G401.6 (cell line): ENCODE data around the gene TBX6.

Experiments
- FAIRE-seq: peaks from 2 replicates; lab custom pipeline; 2012; peaks lifted over from hg19 to GRCh38; lab: Jason Lieb, UNC

TBX6 gene

DNA sequence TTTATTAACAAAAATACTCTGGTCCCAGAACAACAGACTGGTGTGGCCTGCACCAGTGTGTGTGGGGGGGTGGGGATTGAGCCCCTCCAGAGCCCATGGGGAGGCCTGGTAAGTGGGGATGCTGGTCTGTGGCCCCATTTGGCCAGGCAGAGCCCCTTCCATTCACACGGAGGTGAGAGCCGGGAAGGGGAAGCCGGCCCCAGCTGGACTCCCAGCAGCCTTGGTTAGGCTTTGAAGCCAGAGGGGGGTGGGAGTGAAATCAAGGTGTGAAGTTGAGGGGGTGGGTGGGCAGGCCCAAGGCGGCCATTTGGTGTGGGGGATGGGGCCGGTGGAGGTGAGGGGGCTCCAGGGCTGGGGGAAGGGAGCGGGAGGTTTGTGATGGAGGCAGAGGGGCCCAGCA is 5.9 kb downstream of the TBX6 start:
- no peak for FAIRE-seq

DNA sequence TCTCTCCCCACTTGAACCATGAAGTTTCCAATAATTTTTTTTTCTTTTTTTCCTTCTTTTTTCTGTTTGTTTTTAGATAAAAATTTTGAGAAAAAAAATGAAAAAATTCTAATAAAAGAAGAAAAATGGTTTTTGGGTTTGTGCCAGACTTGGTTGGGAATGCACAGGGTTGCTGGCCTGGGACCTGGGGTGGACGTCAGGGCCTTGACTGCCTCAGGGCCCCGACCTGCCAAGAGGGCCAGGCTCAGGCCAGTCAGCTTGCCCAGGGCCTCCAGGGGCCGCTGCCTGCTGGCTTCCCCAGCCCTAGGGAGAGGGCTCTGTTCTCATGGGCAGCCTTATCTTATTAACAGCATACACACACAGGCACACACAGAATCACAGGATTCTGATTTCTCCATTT is 6.5 kb downstream of the TBX6 start:
- no peak for FAIRE-seq

DNA sequence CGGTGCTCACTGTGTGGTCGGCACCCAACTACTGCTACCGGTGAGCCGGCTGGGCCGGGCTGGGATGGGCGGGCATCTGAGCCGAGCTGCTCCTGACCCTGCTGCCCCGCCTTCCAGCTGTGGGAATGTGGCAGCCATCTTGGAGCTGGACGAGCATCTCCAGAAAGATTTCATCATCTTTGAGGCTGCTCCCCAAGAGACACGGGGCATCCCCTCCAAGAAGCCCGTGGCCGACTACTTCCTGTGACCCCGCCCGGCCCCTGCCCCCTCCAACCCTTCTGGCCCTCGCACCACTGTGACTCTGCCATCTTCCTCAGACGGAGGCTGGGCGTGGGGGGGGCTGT is 6.9 kb downstream of the TBX6 start:
- no peak for FAIRE-seq

DNA sequence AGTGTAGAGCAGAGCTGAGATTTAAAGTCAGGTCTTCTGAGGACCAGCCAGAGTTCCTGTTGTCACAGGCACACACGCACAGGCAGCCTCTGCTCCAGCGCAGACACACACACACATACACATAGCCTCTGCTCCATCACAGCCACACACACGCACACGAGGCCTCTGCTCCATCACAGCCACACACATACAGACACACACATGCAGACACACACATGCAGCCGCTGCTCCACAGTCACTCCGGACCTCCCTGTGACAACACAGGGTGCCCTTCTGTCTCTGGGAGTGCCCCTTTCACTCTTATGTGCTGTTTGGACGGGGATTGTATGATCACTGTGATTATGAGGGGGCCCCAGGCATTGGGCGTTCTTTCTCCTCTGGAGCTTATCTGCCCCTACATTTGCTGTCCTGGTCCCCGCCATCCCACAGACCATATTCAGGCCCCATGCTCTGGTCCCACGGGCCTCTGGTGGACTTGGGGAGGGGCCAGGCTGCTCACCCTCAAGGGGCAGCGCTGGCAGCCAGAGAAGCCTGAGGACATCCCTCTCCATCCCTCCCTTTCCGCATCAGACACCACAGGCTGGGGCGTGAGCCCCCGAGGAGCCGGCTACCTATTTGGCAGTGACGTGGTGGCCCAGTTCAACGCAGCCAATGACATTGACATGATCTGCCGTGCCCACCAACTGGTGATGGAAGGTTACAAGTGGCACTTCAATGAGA is 7.5 kb downstream of the TBX6 start:
- FAIRE-seq = no peak

DNA sequence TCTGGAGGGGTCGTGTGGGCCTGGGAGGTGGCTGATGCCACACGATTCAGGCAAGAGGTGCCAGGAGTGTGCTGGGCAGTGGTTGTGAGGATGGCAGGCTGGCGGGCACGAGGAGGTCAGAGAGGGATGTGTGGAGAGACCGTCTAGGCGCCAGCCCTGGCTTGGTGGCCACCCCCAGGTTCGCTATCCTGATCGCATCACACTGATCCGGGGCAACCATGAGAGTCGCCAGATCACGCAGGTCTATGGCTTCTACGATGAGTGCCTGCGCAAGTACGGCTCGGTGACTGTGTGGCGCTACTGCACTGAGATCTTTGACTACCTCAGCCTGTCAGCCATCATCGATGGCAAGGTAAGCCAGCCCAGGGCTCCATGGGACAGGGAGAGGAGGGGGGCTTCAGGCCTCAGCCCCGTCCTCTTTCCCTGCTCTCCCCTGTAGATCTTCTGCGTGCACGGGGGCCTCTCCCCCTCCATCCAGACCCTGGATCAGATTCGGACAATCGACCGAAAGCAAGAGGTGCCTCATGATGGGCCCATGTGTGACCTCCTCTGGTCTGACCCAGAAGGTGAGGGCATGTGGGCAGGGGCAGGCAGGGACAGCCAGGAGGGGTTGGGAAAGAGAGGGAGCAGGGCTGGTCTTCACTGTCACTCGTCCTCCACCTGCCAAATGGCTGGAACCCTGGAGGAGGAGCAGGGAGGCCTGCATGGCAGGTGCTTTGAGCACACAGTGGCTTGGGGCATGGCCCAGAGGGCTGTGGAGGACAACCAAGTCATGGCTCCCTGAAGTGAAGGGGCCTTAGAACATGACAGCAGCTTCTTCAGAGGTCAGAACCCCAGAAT is 8.3 kb downstream of the TBX6 start:
- no peak for FAIRE-seq

DNA sequence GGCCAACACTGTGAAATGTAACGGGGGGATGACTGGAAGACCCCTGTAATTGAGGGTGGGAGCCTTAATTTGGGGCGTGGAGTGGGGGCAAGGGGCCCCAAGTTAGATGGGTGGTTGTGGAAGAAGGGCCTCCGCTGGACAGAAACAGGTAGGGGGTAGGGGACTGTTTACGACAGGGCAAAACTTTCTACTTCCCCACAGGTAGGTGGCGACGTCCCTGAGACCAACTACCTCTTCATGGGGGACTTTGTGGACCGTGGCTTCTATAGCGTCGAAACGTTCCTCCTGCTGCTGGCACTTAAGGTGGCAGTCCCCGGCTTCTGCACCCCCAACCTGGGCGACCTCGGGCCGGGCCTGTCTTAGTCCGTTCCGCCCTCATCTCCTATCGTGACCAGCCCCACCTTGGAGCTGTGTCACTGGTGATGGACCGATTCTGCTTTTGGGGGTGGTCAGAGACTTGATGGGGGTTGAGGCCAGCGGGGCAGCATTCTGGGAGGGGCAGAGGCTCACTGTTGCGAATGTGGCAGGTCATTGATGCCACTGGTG is 9.1 kb downstream of the TBX6 start:
- no peak for FAIRE-seq

DNA sequence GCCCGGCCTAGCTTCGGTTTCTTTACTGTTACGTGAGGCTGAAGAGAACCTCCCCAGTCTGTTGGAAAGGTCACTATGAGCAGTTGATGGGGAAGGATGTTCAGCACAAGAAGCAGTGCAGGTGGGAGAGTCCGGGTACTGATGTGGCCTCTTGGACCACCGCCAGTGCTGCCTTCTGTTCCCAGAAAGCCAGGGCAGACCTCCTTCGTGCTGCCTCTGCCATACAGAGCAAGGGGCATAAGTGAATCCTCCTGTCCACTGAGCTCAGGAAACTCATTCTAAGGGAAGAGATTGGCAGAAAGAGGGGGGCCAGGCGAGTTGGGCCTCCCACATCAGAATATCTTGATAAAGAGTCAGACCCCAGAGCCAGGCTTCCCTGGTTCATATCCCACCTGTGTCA is 12.2 kb downstream of the TBX6 start:
- FAIRE-seq = no peak

DNA sequence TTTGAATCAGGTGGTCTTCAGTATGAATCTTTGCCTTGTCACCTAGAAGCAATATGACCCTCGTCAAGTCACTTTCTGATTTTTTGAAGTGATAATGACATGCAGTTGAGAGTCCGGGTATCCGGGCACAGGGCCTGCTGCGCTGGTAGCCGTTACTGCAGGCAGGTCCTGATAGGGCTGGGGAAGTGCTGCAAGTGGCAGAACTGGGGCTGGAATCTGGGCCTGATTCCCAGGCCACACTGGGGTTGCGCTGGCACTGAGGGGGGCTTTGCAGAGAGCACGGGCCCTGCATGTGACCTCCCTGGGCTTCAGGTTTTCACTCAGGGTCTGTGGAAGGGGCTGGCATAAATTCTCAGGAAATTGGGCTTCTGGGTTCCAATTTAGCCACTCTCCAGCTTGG is 13.0 kb downstream of the TBX6 start:
- no peak for FAIRE-seq

DNA sequence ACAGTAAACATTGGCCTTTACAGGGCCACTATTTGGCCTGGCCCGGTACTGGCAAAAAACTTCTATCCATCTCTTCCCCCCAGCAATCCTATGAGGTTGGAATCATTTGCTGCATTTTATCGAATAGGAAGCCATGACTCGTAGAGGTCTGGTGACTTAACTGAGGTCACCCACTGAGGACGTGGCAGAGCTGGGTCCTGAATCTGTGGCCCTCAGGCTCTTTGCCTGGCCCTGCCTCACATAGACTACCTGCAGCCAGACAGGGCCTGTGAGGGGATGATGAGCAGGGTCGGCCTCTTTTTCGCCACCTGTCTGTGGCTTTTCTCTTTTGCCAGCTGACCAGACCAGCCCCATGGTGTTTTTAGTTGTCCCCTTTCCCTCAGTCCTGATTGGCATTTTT is 14.1 kb downstream of the TBX6 start:
- no peak for FAIRE-seq

DNA sequence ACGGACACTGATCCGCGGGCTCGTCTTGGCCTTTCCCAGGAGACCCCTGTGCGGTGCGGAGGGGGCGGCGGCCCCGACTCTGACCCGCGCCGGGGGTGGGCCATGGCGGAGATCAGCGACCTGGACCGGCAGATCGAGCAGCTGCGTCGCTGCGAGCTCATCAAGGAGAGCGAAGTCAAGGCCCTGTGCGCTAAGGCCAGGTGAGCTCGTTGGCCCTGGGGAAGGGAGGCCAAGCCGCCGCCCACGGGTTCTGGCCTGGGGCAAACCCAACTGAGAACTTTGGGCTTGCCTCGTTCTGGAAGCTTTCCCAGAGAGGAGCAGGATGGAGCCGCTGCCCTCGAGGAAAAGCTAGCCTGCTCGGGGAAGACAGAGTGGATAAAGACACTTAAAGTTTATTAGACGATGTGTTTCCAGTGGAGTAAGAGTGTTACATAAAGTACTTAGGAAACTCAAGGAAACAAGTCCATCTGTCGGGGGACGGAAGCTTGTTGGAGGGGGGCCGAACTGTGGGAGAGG is 15.4 kb downstream of the TBX6 start:
- FAIRE-seq = no peak

DNA sequence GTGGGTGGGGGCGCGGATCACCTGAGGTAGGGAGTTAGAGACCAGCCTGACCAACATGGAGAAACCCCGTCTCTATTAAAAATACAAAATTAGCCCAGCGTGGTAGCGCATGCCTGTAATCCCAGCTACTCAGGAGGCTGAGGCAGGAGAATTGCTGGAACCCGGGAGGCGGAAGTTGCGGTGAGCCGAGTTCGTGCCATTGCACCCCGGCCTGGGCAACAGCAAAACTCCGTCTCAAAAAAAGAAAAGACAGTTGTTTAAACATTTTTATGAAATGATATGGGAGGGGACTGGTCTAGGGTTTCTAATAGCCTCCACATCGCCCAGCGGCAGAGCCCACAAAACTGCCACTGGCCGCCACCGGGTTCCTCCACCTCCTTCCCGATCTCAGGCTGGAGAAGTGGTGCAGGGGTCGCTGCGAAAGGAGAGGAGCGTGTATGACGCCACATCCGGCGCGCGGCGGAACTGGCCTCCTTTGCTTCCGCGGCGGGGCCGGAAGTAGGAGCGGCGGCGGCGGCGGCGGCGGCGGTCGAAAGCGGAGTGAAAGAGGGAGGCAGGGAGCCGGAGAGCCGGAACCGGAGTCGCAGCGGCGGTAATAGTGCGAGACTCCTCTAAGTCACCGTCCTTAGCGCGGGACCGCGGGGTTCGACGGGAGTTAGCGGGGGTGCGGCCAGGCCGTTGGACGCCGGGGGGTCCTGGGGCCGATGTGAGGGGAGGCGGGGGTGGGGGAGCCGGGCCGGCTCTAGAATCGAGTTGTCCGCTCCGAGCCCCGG is 16.0 kb downstream of the TBX6 start, which contains the start of gene PPP4C:
Gene PPP4C (plus strand): TSS at position 492 of the 773 bp plus-strand sequence. CDS start 384 bp downstream, outside the sequence.
- no peak for FAIRE-seq

DNA sequence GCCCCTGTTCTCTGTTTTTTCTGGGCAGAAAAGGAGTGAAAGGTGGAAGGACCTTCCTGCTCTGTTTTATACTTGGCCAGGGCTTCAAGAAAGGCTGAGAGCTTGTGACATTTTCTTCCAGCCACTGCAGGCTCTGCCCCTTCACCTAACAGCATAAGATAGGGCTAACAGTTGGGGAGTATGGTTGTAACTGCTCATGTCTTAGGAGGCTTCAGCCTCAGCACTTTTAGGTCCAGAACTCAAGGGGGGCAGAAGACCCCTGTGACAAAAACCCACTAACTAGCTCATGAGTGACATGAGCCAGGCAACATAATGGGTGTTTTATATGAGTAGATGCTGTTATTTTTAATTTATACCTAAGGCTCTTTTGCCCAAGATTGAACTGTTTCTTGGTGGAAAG is 21.2 kb downstream of the TBX6 start:
- FAIRE-seq = no peak

DNA sequence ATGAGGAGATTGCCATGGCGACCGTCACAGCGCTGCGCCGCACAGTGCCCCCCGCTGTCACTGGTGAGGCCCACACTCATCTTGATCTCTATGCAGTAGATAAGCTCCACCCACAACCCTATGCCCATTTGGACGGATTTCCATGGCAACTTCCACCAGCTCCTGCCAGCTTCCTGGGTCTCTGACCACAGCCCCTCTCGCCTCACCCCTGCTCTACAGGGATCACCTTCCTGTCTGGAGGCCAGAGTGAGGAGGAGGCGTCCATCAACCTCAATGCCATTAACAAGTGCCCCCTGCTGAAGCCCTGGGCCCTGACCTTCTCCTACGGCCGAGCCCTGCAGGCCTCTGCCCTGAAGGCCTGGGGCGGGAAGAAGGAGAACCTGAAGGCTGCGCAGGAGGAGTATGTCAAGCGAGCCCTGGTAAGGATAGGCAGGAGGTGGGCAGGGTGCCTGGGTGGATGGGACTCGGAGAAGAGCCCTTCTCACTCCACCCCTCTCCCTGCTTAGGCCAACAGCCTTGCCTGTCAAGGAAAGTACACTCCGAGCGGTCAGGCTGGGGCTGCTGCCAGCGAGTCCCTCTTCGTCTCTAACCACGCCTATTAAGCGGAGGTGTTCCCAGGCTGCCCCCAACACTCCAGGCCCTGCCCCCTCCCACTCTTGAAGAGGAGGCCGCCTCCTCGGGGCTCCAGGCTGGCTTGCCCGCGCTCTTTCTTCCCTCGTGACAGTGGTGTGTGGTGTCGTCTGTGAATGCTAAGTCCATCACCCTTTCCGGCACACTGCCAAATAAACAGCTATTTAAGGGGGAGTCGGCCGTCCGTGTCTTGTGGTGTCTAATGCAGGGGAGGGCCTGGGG is 21.9 kb downstream of the TBX6 start:
- no peak for FAIRE-seq

DNA sequence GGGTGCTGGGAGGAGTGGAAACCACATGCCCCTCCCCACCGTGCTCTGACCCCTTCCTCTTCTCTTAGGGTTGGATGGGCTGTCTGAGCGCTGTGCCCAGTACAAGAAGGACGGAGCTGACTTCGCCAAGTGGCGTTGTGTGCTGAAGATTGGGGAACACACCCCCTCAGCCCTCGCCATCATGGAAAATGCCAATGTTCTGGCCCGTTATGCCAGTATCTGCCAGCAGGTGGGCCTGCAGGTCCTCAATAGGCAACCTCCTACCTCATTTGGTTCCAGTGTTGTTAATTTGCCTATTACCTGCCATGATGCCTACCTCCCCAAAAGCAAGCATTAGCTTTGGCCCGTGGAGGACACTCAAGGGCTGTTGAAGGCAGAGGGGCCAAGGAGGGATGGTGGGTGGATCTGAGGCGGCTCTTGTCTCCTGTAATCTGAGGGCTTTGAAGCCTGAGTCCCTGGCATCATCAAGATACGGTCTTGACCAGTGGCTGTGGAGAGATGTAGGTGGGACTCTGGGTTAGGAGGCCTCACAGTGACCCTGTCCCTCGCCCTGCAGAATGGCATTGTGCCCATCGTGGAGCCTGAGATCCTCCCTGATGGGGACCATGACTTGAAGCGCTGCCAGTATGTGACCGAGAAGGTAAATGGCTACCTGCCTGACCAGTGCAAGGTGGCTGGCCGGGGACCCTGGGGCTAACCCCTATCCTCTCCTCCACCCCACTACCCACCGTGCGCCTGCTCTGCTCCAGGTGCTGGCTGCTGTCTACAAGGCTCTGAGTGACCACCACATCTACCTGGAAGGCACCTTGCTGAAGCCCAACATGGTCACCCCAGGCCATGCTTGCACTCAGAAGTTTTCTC is 22.7 kb downstream of the TBX6 start:
- no peak for FAIRE-seq

DNA sequence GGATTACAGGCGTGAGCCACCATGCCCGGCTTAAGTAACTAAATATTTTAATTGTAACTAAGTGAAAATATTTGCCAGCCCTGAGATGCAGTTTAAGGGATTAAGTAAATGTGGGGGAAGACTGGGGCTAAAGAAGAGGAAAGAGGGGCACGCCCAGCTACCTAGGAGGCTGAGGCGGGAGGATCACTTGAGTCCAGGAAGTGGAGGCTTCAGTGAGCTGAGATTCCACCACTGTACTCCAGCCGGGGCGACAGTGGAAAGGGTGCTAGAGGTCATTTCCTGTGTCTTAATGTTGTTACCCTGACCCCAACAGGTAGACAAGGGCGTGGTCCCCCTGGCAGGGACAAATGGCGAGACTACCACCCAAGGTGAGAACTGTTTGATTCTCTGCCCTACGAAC is 23.4 kb downstream of the TBX6 start:
- FAIRE-seq = no peak

DNA sequence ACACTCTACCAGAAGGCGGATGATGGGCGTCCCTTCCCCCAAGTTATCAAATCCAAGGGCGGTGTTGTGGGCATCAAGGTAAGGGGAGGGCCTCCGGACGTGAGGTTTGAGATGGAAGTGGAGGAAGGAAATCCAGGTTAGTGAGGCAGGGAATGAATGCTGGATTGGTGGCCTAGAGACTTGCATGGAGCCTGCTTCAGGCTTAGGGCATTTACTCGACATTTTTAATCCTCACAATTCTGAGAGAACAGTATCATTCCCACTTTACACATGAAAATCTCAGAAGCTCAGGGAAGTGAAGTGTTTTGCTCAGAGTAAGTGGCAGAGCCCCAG is 24.2 kb downstream of the TBX6 start:
- no peak for FAIRE-seq

DNA sequence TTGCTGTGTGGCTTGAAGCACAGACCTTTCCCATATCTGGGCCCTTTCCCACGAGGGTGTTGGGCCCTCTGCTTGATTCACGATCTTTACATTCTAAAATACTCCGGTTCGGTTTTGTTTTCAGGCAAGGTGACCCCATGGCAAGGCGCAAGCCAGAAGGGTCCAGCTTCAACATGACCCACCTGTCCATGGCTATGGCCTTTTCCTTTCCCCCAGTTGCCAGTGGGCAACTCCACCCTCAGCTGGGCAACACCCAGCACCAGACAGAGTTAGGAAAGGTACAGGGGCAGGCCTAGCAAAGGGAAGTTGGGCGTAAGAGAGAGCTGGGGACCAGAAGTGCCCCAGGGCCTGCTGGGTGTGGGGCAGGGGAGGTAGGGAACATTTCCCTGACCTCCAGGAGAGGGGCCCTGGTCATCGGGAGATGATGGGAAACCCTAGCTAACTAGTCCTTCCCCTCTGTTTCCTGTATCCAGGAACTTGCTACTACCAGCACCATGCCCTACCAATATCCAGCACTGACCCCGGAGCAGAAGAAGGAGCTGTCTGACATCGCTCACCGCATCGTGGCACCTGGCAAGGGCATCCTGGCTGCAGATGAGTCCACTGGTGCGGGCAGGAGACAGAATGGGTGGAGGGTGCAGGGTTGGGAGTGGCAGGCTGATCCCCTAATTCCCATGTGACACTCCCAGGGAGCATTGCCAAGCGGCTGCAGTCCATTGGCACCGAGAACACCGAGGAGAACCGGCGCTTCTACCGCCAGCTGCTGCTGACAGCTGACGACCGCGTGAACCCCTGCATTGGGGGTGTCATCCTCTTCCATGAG is 24.8 kb downstream of the TBX6 start:
- no peak for FAIRE-seq

DNA sequence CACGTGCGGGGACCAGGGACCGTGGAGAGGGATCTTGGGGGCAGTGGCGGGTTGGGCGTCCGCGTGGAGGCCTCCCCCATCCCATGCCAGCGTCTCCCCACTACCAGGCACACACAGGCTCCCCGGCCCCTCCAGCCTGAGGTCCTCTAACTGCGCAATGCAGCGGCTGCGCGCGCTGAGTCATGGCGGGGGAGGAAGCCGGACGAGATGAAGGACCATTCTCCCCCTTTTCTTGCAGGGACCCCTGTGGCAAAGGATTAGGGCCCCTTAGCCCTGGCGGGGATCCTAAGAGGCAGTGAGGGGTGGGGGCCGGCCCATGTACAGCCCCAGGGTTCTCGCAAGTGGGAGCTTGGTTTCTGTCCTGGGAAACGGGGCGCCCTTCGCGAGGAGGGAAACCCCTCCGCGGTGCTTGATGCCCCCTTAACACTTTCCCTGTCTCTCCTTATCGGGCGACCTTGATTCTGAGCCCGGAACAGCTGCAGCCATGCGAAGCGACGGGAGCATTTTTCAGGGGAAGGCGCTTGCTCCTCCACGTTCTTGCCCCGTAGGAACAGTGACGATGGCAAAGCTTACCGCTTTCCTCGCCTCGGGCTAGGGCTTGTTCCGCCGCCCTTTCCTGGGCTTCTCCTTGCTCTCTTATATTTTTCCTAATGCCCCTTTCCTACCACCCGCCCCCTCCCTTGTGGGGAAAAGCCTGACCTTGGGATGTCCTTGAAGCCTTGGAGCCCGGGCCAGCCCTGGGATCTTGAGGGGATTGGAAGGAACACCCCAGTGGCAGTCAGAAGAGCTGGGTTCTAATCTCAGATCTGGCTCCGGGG is 25.6 kb downstream of the TBX6 start:
- FAIRE-seq = no peak
